ENCODE data around the gene MFSD12.
A peak's percentile ranks its signal among the peaks of the same experiment; 100 is the strongest.
"Not testable (repeated sequence)": the region's sequence is repeated elsewhere in the genome, so short reads cannot be mapped to it uniquely, and the experiment has no call there.

Gene MFSD12

DNA sequence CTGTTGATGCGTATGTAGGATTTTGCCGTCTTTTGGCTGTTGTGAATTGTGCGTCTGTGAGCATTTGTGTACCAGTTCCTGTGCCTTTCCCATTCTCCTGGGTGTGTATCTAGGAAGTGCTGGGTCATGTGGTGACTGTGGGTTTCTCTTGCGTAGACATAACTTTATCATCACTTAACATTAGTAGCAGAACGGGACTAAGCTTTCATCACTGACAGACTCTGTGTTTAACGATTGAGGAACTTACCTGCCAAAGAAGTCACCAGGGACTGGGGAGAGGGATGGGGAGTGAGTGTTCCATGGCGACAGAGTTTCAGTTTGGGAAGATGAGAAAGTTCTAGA is 36.3 kb downstream of the MFSD12 start:
- DNase-seq, result no peak

GRCh38 chr19:3520166-3521103 is 37.0 kb downstream of the MFSD12 start:
- DNase-seq, result no peak

GRCh38 chr19:3519126-3519525 is 38.3 kb downstream of the MFSD12 start:
- no peak for DNase-seq

- no peak for DNase-seq
Observed at GRCh38 chr19:3518659-3519058, 38.7 kb downstream of the MFSD12 start.

DNA sequence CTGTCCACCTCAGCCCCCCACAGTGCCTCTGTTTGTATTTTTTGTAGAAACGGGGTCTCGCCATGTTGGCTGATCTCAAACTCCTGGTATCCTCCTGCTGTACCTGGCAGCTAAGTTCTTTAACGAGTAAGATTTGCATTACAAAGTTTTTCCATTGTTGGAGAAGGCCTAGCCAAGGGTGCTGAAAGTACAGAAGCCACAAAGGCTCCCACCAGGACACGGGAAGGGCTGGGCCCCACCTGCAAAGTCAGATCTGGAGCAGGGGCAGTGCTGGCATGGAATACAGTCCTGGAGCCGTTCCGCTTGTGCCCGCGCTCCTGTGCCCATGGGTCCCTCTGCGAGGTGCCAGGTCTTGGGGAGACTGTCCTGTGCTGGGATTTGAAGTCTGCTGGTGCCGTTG is 39.1 kb downstream of the MFSD12 start:
- no peak for DNase-seq

- no peak for DNase-seq
Observed at GRCh38 chr19:3517638-3518037, 39.7 kb downstream of the MFSD12 start.

DNA sequence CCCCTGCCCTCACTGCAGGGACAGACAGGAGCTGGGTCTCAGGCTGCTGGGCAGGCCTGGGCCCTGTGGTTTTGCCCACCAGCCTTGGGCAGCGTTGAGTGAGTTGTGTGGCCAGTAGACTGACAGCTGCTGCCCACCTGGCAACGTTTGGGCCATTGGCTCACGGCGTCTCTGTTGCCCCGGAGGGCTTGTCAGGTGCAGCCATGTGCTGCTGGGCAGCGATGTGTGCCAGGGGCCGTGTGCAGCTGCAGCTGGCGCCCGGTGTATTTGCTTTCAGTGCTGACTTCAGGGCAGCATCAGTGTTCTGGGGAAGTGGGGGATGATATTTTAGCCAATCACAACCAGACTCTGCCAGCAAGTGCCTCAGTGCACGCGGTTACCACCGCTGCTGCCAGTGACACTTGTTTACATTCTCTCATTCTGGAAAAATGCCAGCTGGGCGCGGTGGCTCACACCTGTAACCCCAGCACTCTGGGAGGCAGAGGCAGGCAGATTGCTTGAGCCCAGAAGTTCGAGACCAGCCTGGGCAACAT is 40.6 kb downstream of the MFSD12 start:
- peak; percentile 57 for DNase-seq

DNA sequence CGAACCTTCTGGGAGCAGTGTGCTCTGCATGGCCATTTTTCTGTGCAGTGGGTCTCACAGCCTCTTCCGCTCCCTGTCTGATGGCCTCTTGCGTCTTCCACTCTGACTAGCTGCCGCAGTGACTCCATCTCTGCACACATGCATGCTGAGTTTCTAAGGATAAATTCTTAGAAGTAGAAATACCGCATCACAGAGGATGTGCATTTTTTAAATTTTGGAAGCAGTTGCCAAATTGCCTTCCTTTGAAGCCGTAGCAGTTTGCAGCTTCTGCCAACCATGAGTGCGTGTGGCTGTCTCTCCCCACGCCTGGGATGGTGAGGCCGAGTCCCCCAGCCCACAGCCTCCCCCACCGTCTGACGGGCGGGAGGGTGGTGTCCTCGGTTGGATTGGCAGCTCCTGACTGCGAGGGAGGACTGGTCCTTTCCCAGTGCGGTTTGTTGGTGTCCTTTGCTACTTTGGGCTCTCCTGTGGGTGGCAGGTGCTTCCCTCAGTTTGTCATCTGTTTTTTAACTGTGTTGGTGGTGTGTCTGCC is 41.4 kb downstream of the MFSD12 start:
- DNase-seq, result no peak

DNA sequence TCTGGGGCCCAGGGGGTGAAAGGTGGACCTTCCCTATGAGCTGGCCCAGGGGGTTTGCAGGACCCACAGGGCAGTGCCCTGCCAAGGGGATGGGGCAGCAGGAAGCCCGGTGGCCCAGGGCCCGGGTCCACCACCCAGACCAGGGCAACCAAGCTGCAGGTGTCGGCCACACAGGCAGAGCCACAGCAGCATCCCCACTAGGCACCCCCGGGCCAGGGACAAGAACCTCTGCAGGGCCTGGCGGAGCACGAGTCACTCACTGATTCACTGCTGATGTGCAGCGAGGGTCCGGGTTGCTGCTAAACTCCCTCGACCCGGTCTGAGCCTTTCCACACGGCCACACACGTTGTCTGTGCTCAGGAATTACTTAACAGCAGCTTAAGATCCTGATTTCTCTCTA is 42.5 kb downstream of the MFSD12 start:
- DNase-seq, result no peak

- DNase-seq, result no peak
Observed at GRCh38 chr19:3513229-3514140, 43.9 kb downstream of the MFSD12 start.

DNA sequence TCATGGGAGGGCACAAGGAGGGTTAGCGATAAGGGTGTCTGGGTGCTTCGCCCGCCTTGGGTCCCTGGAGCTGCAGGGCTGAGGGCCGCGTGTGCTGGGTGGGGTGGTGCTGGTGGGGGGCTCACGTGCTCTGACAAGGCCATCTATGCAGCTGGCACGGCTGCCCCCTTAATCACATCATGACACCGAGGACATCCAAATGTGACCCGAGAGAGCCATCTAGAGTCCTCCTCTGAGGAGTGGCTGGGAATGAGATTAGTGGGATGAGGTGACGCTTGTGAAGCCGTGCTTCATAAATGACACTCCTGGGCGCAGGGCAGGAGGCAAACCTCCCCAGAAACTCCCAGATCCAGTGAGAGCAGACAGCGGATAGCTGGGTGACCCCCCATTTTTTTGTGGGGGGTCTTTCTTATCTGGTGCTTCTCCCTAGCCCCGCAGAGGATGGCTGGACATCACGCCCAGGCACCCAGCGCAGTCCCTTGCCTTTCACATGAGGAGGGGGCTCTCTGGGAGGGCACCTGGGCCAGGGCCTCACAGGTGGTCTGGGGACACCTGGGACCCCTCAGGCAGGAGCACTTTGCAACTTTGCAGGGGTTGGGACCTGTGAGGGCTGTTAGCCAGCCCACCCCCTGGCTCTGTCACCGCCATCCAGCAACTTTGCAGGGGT is 44.7 kb downstream of the MFSD12 start:
- DNase-seq, result no peak

DNA sequence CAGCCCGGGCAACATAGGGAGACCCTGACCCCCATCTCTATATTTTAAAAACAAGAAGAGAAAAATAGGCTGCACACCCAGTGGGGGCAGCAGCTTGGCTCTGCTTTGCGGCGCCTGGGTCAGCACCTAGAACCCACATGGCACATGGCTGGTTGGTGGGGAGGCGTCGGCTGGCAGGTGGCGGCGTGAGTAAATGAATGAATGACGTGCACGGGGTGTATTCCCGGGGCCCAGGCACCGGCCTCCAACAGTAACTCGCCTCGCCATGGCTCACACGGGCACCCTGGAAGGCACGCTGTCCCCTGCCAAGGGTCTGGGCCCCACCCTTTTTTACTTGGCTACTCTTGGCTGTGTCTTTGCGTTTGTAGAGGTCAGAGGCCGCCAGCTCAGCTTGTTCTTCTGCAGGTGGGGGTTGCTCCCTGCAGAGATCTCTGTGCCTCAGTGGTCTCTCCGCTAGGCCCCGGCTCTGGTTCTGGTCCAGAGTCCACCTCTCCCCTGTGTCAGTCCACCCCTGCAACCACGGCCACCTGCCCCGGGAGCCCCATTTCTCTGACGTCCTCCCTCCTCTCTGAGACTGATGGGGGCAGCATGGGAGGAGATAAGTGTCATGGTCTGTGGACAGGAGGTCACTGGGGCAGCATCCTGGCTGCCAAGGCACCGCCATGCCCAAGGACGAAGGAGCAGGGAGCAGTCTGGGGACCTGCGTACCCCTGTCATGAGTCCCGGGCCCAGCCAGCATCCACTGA is 45.7 kb downstream of the MFSD12 start:
- DNase-seq, result no peak

DNA sequence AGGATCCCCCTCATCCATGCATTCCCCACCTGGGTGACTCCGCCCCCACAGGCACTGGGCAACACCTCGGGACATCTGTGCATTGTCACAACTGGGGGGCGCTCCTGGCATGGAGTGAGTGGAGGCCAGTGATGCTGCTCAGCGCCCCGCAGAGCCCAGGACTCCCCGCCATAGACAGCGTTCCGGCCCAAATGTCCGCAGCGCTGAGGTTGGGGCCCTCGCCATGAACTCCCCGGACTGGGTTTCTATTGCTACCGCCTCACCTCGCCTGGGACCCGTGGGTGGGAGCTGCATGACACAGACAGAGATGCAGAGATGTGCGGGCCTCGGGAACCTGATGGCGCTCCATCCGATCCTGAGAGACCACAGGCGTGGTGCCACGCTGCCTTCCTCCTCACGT is 46.7 kb downstream of the MFSD12 start:
- DNase-seq, result no peak

- no peak for DNase-seq
Observed at GRCh38 chr19:3509566-3509989, 47.8 kb downstream of the MFSD12 start.

DNA sequence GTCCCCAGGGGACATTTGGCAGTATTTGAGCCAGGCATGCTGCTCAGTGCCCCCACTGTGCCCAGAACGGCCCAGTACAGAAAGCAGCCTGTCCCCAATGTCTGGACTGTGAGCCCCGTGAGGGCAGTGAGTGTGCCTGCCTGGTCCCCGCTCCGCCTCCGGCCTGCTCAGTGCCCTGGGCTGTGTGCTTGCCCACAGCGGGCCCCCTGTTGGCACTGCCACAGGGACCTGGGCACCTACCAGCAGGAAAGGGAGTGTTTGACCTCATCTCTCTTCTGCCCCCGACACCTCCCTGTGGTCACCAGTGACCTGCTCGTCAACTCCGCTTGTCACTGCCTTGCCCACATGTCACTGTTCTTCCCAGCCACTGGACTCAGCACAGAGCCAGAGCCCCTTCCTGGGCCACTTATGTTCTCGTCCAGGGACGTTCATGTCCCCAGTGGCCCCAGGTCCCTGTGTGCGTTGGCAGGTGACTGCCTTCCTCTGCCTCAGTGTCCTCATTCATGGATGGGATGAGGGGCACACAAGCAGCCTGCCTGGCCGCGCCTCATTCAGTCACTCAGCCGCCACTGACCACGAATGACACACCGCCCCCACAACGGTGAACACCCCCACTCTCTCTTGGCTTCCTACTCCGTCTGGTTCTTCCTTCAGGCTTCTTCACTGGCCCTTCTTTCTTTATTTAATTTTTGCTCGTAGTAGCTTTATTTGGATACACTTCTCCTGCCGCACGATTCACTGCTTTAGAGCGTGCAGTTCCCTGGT is 48.4 kb downstream of the MFSD12 start:
- no peak for DNase-seq

DNA sequence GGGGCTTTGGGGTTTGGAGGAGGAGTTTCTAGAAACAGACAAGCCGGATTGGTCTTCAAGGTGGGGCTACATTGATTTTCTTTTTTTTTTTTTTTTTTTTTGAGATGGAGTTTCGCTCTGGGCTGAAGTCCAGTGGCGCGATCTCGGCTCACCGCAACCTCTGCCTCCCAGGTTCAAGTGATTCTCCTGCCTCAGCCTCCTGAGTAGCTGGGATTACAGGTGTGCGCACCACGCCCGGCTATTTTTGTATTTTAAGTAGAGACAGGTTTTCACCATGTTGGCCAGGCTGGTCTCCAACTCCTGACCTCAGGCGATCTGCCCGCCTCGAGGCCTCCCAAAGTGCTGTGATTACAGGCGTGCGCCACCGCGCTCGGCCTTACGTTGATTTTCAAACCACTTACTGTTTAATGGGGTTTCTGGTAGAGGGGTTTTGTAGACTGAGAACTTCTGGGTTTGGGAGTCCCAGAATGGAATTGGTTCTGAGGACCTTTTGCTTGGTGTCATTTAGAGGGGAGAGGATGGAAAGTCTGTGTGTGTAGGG is 49.2 kb downstream of the MFSD12 start:
- DNase-seq, result not testable (repeated sequence)

DNA sequence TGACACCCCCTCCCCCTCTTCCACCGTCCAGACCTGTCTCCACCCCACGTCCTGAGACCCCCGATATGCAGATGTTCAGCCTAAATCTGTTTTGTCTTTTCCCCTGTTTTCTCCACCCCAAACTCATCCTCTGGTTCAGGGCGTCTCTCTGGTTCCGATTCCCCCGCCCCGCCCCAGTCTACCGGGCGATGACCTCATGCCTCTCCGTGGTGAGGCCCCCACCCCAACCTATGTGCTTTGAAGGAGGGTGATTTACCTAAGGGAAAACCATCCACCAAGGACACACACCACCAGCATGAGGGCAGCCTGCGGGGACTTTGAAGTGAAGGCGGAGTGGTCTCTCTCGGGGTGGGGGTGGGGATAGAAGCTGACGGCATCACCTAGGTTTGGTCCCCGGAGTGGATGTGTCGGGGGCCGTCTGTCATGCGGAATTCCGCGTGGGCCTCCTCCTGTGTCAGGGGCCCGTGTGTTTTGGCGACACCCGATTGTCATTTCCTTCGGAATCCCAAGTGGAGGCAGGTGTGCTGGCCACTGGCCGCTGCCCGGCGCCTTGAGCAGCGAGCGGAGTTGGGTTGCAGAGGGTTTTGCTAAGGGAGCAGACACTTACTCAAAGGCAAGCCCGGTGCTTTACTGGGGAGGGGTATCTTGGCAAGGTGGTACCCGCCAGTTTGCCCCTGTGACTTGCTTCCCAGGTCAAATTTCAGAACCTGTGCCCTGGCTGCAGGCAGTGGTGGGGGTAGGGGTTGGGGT is 49.8 kb downstream of the MFSD12 start:
- no peak for DNase-seq

DNA sequence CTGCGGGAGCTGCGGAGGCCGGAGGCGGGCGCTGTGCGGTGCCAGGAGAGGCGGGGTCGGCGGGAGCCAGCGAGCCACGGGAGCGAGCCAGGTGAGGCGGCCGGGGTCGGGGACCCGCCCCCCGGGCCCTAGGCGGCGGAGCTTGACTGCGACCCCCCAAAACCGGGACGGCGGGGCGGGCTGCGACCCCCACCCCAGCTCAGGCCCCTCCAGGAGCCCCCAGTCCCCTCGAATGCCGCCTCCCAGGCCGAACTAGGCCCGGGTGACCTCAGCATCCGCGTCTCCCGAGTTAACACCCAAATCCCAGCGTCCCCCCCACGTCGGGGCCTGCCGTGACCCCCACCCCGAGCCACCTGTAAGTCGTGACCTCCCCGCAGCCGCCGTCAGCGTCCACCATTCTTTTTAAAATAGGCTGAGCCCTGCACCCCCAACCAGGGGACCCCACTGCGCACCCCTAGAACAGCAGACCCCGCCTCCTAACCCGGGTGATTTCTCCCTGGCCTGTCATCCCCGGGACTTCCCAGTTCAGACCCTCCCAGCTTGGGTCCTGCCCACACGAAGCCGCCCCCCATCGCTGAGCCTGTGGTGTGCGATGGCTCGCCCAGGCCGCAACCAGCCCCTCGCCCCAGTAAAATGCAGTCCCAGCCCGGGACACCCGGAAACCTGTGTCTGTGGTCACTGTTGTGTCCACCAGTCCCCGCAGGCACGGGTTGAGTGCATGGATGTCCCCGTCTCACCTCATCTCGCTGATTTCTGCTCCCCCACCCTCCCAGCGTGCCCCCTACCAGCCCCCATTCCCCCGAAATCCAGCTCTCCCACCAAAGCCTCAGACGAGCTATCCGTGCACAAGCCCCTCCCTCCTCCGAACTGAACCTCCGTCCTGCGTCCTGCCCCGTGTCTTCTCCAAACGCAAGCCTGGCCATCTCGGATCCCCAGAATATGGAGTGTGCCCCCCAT is 50.7 kb downstream of the MFSD12 start:
- DNase-seq, result no peak
